ENCODE measurements around the gene WWOX. TPM values are rescaled to one million over a fixed set of nuclear protein-coding genes. Genes with fewer than 3 reads are reported as not detected.

WWOX gene
- total RNA-seq, 3 donors from 2014 or later (not counting 1 experiment from before 2014, with no cell fraction given): 21.0 to 29.8 (median 27.0) TPM

GRCh38 chr16:78096386-78096785, 3.1 kb upstream of the WWOX start:
- H3K9me3 ChIP-seq (ENCODE audit: control insufficient read depth, insufficient read depth, low read length): no peaks in the 10 kb centered on the region
- no peak overlapping the region for H3K27ac ChIP-seq (ENCODE audit: low read length)
- H3K27me3 Mint-ChIP-seq (ENCODE audit: low read depth in 2 of 2): peaks cover 14 to 29% of the 10 kb centered on the region in 2 donors
- H3K4me1 ChIP-seq (ENCODE audit: control insufficient read depth, insufficient read depth, low read length): peaks cover 11% of the 10 kb centered on the region
- H3K4me1 Mint-ChIP-seq: peaks cover 12 to 19% of the 10 kb centered on the region in 2 donors
- no peak for TF ChIP-seq CTCF (IDR thresholded peaks at IDR 0.05)
- H3K27ac Mint-ChIP-seq: no peak overlapping the region
- whole genome bisulfite sequencing (ENCODE audit: insufficient coverage): 73% methylated on average over 3 of the region's 3 CpGs
- H3K36me3 Mint-ChIP-seq: no peaks in the 10 kb centered on the region
- no peaks in the 10 kb centered on the region for H3K27me3 ChIP-seq (ENCODE audit: control insufficient read depth, insufficient read depth, low read length)
- H3K4me3 Mint-ChIP-seq: no peak overlapping the region
- H3K36me3 ChIP-seq (ENCODE audit: control insufficient read depth, insufficient read depth, low read length): no peaks in the 10 kb centered on the region
- no peaks in the 10 kb centered on the region for H3K9me3 Mint-ChIP-seq
- DNase-seq (no peak), ATAC-seq (no peak)
- intact Hi-C loops (cut with micrococcal nuclease): loop anchor here (5.0 kb wide), 2 partner anchors 419 to 884 kb away; no protein-coding TSS in a partner anchor
- no peak overlapping the region for H3K4me3 ChIP-seq (ENCODE audit: low read length)

- Histone ChIP-seq H3K4me1 (ENCODE audit: control insufficient read depth, insufficient read depth, low read length) (peaks cover 11% of the 10 kb centered on the region), H3K36me3 (ENCODE audit: control insufficient read depth, insufficient read depth, low read length) (no peaks in the 10 kb centered on the region), H3K9me3 (ENCODE audit: control insufficient read depth, insufficient read depth, low read length) (no peaks in the 10 kb centered on the region), H3K4me3 (ENCODE audit: low read length) (no peak overlapping the region), H3K27ac (ENCODE audit: low read length) (no peak overlapping the region), H3K27me3 (ENCODE audit: control insufficient read depth, insufficient read depth, low read length) (no peaks in the 10 kb centered on the region)
- H3K4me3 Mint-ChIP-seq: no peak overlapping the region
- intact Hi-C loops (cut with micrococcal nuclease): loop anchor here (5.0 kb wide), 2 partner anchors 420 to 885 kb away; no protein-coding TSS in a partner anchor
- 83% methylated on average over 4 of the region's 4 CpGs for WGBS (ENCODE audit: insufficient coverage)
- no peak for ATAC-seq
- TF ChIP-seq CTCF (IDR thresholded peaks at IDR 0.05): no peak
- peaks cover 12 to 26% of the 10 kb centered on the region in 2 donors for H3K4me1 Mint-ChIP-seq
- no peaks in the 10 kb centered on the region for H3K36me3 Mint-ChIP-seq
- H3K9me3 Mint-ChIP-seq: no peaks in the 10 kb centered on the region
- no peak overlapping the region for H3K27ac Mint-ChIP-seq
- peaks cover 14 to 29% of the 10 kb centered on the region in 2 donors for H3K27me3 Mint-ChIP-seq (ENCODE audit: low read depth in 2 of 2)
- DNase-seq: no peak
Measured at GRCh38 chr16:78097548-78097947, 1.9 kb upstream of the WWOX start.

DNA sequence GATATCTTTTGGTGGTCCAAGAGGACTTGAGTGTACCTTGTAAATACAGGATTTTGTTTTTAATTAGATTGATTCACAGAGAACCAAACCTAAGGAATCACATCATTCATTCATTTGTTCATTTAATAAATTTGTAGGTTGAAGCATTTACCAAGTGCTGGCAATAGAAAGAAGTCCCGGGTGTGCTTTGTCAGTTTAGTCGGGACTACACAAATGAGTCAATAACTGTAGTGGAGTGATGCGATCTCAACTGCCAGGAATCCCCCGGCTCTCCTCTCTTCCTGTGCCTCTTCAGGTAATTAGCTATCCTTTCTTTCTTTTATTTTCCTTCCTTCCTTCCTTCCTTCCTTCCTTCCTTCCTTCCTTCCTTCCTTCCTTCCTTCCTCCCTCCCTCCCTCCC, 1.4 kb upstream of the WWOX start:
- TF ChIP-seq CTCF (IDR thresholded peaks at IDR 0.05): no peak
- ATAC-seq (no peak), DNase-seq (peak in 1 of 2 donors; percentile 14)
- no peak overlapping the region for H3K27ac Mint-ChIP-seq
- 66% methylated on average over 4 of the region's 4 CpGs for WGBS (ENCODE audit: insufficient coverage)
- no peaks in the 10 kb centered on the region for H3K36me3 Mint-ChIP-seq
- Histone ChIP-seq H3K36me3 (ENCODE audit: control insufficient read depth, insufficient read depth, low read length) (no peaks in the 10 kb centered on the region), H3K4me3 (ENCODE audit: low read length) (no peak overlapping the region), H3K27me3 (ENCODE audit: control insufficient read depth, insufficient read depth, low read length) (no peaks in the 10 kb centered on the region), H3K27ac (ENCODE audit: low read length) (no peak overlapping the region), H3K9me3 (ENCODE audit: control insufficient read depth, insufficient read depth, low read length) (no peaks in the 10 kb centered on the region), H3K4me1 (ENCODE audit: control insufficient read depth, insufficient read depth, low read length) (peaks cover 11% of the 10 kb centered on the region)
- intact Hi-C loops (cut with micrococcal nuclease): loop anchor here (5.0 kb wide), 2 partner anchors 421 to 886 kb away; no protein-coding TSS in a partner anchor
- H3K4me1 Mint-ChIP-seq: peaks cover 12 to 26% of the 10 kb centered on the region in 2 donors
- no peak overlapping the region for H3K4me3 Mint-ChIP-seq
- H3K27me3 Mint-ChIP-seq (ENCODE audit: low read depth in 2 of 2): peaks cover 14 to 26% of the 10 kb centered on the region in 2 donors
- no peaks in the 10 kb centered on the region for H3K9me3 Mint-ChIP-seq

All from natural killer cell (primary cell).